IMR-90 (cell line): ENCODE measurements around the gene GRAMD1B. TPM values are rescaled to one million over a fixed set of nuclear protein-coding genes. Genes with fewer than 3 reads are reported as not detected.

Source experiments
- ATAC-seq: fragments of 200-7000 bp; cut with Tn5 transposase; 2 replicates; pipeline ENCODE4 v1.9.1; 2020; ENCODE audit warnings: low read depth, mild to moderate bottlenecking, moderate library complexity
- BruUV-seq: library from RNA; stranded (reverse); fragments of 400-500 nt; replicated peaks from 2 replicates; lab custom pipeline; 2021; lab: Mats Ljungman, UMichigan
- CTCF ChIA-PET: fragments of 300-600 bp; formaldehyde crosslinking; extraction: SDS; loops from one replicate; lab custom pipeline; 2021; ENCODE audit warnings: antibody characterized with exemption; lab: Yijun Ruan, JAX
- POLR2A ChIA-PET: fragments of 300-600 bp; sonication (Branson Sonifier 250); formaldehyde crosslinking; loops from one replicate; lab custom pipeline; 2022; ENCODE audit warnings: antibody characterized with exemption; ENCODE audit not compliant: unreplicated experiment; lab: Charles Lee
- DNase-seq: peaks from one replicate; pipeline ENCODE4 v3.0.0; 2013
- H2AFZ ChIP-seq: replicated peaks from 2 replicates; pipeline ENCODE3; 2013; ENCODE audit warnings: low read length, mild to moderate bottlenecking; ENCODE audit not compliant: poor library complexity
- H2AK5ac ChIP-seq: 2 replicates; pipeline ENCODE4 v1.6.1; 2013; ENCODE audit warnings: low read depth, low read length, inconsistent platforms
- H2AK9ac ChIP-seq: replicated peaks from 2 replicates; pipeline ENCODE3; 2013; ENCODE audit warnings: mild to moderate bottlenecking, low read depth, low read length, moderate library complexity; ENCODE audit not compliant: poor library complexity
- H2BK120ac ChIP-seq: 2 replicates; pipeline ENCODE4 v1.6.1; 2013; ENCODE audit warnings: low read depth, low read length, inconsistent platforms
- H2BK15ac ChIP-seq: 3 replicates; pipeline ENCODE4 v1.6.1; 2013; ENCODE audit warnings: low read depth, low read length, inconsistent platforms
- H2BK20ac ChIP-seq: 2 replicates; pipeline ENCODE4 v1.6.1; 2013; ENCODE audit warnings: low read depth, mild to moderate bottlenecking, inconsistent platforms, low read length, moderate library complexity
- H2BK5ac ChIP-seq: 2 replicates; pipeline ENCODE4 v1.6.1; 2013; ENCODE audit warnings: mild to moderate bottlenecking, low read depth, low read length, inconsistent platforms; ENCODE audit not compliant: poor library complexity, severe bottlenecking
- H3K14ac ChIP-seq: replicated peaks from 2 replicates; pipeline ENCODE4 v1.6.1; 2013; ENCODE audit warnings: low read depth, low read length, inconsistent platforms
- H3K18ac ChIP-seq: 2 replicates; pipeline ENCODE4 v1.6.1; 2013; ENCODE audit warnings: low read depth, low read length, control low read depth
- H3K23ac ChIP-seq: 2 replicates; pipeline ENCODE4 v1.6.1; 2013; ENCODE audit warnings: low read depth, low read length, inconsistent platforms
- H3K27ac ChIP-seq: 2 replicates; pipeline ENCODE4 v1.5.1; 2013; ENCODE audit warnings: mild to moderate bottlenecking, control low read depth, low read length; ENCODE audit not compliant: insufficient read depth
- H3K27me3 ChIP-seq: 2 replicates; pipeline ENCODE4 v1.6.1; 2013; ENCODE audit warnings: low read length; ENCODE audit not compliant: control insufficient read depth, insufficient read depth
- H3K36me3 ChIP-seq: 2 replicates; pipeline ENCODE4 v1.6.1; 2013; ENCODE audit warnings: low read length, mixed read lengths; ENCODE audit not compliant: control insufficient read depth, insufficient read depth
- H3K4ac ChIP-seq: 2 replicates; pipeline ENCODE4 v1.6.1; 2013; ENCODE audit warnings: low read depth, low read length, inconsistent platforms
- H3K4me1 ChIP-seq: 2 replicates; pipeline ENCODE4 v1.6.1; 2013; ENCODE audit warnings: low read length, mixed read lengths; ENCODE audit not compliant: control insufficient read depth, insufficient read depth
- H3K4me2 ChIP-seq: 2 replicates; pipeline ENCODE4 v1.6.1; 2013; ENCODE audit warnings: low read depth, mild to moderate bottlenecking, control low read depth, low read length, moderate library complexity
- H3K4me3 ChIP-seq: 2 replicates; pipeline ENCODE4 v1.5.1; 2013; ENCODE audit warnings: low read depth, mild to moderate bottlenecking, control low read depth, low read length, moderate library complexity; ENCODE audit not compliant: insufficient read depth
- H3K56ac ChIP-seq: 2 replicates; pipeline ENCODE4 v1.6.1; 2013; ENCODE audit warnings: low read length, inconsistent platforms; ENCODE audit not compliant: insufficient read depth; ENCODE audit errors: extremely low read depth
- H3K79me1 ChIP-seq, 2 experiments: 2 replicates each; pipeline ENCODE4 v1.6.1; 2013; ENCODE audit warnings: low read length in 2 of 2, inconsistent platforms in 1 of 2, low read depth in 1 of 2
- H3K9ac ChIP-seq: 2 replicates; pipeline ENCODE4 v1.6.1; 2013; ENCODE audit warnings: low read depth, low read length, control low read depth
- H3K9me1 ChIP-seq: 2 replicates; pipeline ENCODE4 v1.6.1; 2013; ENCODE audit warnings: low read length, inconsistent platforms; ENCODE audit not compliant: insufficient read depth
- H3K9me3 ChIP-seq: 2 replicates; pipeline ENCODE4 v1.6.1; 2013; ENCODE audit warnings: low read length; ENCODE audit not compliant: control insufficient read depth, insufficient read depth
- H4K20me1 ChIP-seq: 2 replicates; pipeline ENCODE4 v1.6.1; 2013; ENCODE audit warnings: low read length, inconsistent platforms; ENCODE audit not compliant: insufficient read depth
- H4K5ac ChIP-seq: 2 replicates; pipeline ENCODE4 v1.6.1; 2013; ENCODE audit warnings: mild to moderate bottlenecking, low read depth, low read length, control low read depth
- H4K8ac ChIP-seq, 2 experiments: 2 replicates each; pipeline ENCODE4 v1.6.1; 2013; ENCODE audit warnings: low read depth in 2 of 2, low read length in 2 of 2, control low read depth in 1 of 2, inconsistent platforms in 1 of 2
- H4K91ac ChIP-seq: 2 replicates; pipeline ENCODE4 v1.6.1; 2013; ENCODE audit warnings: low read depth, low read length, inconsistent platforms; ENCODE audit not compliant: insufficient read depth
- BHLHE40 ChIP-seq: fragments of 150-350 bp; IDR thresholded peaks from 2 replicates; pipeline ENCODE4 v1.6.1; 2016; ENCODE audit warnings: mild to moderate bottlenecking, low read depth, low read length
- CEBPB ChIP-seq: IDR thresholded peaks from 2 replicates; pipeline ENCODE4 v1.6.1; 2012; ENCODE audit warnings: low read depth, low read length, improper control_type of control experiment
- CHD1 ChIP-seq: IDR thresholded peaks from 2 replicates; pipeline ENCODE4 v1.6.1; 2012; ENCODE audit warnings: low read depth, low read length, improper control_type of control experiment
- ELK1 ChIP-seq: fragments of 150-350 bp; IDR thresholded peaks from 2 replicates; pipeline ENCODE4 v1.6.1; 2016; ENCODE audit warnings: low read depth, mild to moderate bottlenecking, low read length, moderate library complexity, borderline replicate concordance
- FOS ChIP-seq: fragments of 150-350 bp; IDR thresholded peaks from 2 replicates; pipeline ENCODE4 v1.6.1; 2016; ENCODE audit warnings: low read depth, low read length
- MAFK ChIP-seq: IDR thresholded peaks from 2 replicates; pipeline ENCODE4 v1.6.1; 2012; ENCODE audit warnings: low read depth, low read length, improper control_type of control experiment
- MAZ ChIP-seq: IDR thresholded peaks from 2 replicates; pipeline ENCODE4 v1.6.1; 2012; ENCODE audit warnings: low read depth, mild to moderate bottlenecking, low read length, improper control_type of control experiment, moderate library complexity, borderline replicate concordance
- MXI1 ChIP-seq: IDR thresholded peaks from 2 replicates; pipeline ENCODE4 v1.6.1; 2012; ENCODE audit warnings: low read depth, mild to moderate bottlenecking, low read length, moderate library complexity, borderline replicate concordance
- NFE2L2 ChIP-seq: fragments of 150-350 bp; IDR thresholded peaks from 2 replicates; pipeline ENCODE4 v1.6.1; 2016; ENCODE audit warnings: low read depth, mild to moderate bottlenecking, low read length
- POLR2A ChIP-seq: IDR thresholded peaks from 2 replicates; pipeline ENCODE4 v1.6.1; 2012; ENCODE audit warnings: mild to moderate bottlenecking, low read depth, low read length
- RCOR1 ChIP-seq: IDR thresholded peaks from 2 replicates; pipeline ENCODE4 v1.6.1; 2012; ENCODE audit warnings: mild to moderate bottlenecking, low read length, improper control_type of control experiment; ENCODE audit not compliant: insufficient replicate concordance
- WGBS, 2 experiments: methylation state at CpG; one replicate each; pipeline versions ENCODE4 v1.1.5 to v1.1.7; 2013; ENCODE audit warnings: missing lambda C conversion rate in 2 of 2; ENCODE audit not compliant: insufficient read length in 1 of 2; ENCODE audit errors: extremely low coverage in 2 of 2; 5-methylcytosine and 5-hydroxymethylcytosine counted together
- dilution Hi-C: fragments of 300-500 bp; cut with HindIII; formaldehyde crosslinking; loops from one replicate; pipeline ENCODE4 v1.14.3; 2018; ENCODE audit warnings: low sequenced_read_pairs; ENCODE audit not compliant: unreplicated experiment
- in situ Hi-C: fragments of 300-500 bp; cut with MboI; formaldehyde crosslinking; loops from 3 replicates; pipeline ENCODE4 v1.14.3; 2019; ENCODE audit warnings: low sequenced_read_pairs, inconsistent platforms, mixed read lengths
- intact Hi-C: fragments of 100-400 bp; cut with micrococcal nuclease; formaldehyde crosslinking; loops from 2 replicates; pipeline ENCODE4 v1.10.0; 2022
- polyA plus RNA-seq, 3 experiments: library from polyadenylated mRNA; depleted of rRNA; stranded (reverse); fragments of >200 nt; gene quantifications; 2 replicates each; pipeline ENCODE4 v1.2.3, GENCODE V29; 2012; ENCODE audit warnings: low replicate concordance in 1 of 3
- total RNA-seq: library from RNA; depleted of rRNA; stranded (reverse); fragments of >200 nt; gene quantifications from 2 replicates; pipeline ENCODE4 v1.2.3, GENCODE V29; 2012
- TF ChIP-seq, protein P1 (sequence below): fragments of 150-350 bp; IDR thresholded peaks from 2 replicates; pipeline ENCODE4 v1.6.1; 2017; ENCODE audit warnings: mild to moderate bottlenecking, antibody characterized with exemption, low read length, low read depth

GRAMD1B gene
- total and polyA plus RNA-seq, 2 of the 4 experiments (the other 2 are of a cell fraction), result 7.1 to 7.2 TPM

DNA sequence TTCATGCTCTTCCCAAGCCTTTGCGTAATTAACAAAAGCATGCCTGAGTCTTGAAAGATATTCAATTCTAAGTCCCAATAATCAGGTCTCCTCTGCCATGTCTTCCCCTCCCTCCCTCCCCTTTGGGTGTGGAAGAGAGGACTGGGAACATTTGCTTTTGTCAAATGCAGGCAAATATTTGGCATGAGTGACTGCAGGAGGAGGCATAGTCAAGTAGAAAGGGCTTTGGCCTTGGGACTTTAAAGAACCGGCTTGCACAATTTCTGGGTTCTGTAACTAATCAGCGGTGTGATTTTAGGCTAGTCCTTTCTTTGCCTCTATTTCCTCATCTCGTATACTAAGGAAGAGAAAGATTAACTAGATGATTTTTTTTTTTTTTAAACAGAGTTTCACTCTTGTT lies 164.9 kb downstream of the GRAMD1B start:
- no peak overlapping the region for H3K4me2 ChIP-seq
- H2BK15ac ChIP-seq, result no peak overlapping the region
- H3K9me3 ChIP-seq, result no peaks in the 10 kb centered on the region
- H2AK9ac ChIP-seq, result no peak overlapping the region
- dilution Hi-C loops (no loop called here), in situ Hi-C loops (no loop called here), intact Hi-C loops (no loop called here)
- H3K9me1 ChIP-seq, result peaks cover 3% of the 10 kb centered on the region; the same call in 1 of the 2 replicates
- H3K4ac ChIP-seq, result no peak overlapping the region
- H4K91ac ChIP-seq, result no peak overlapping the region
- POLR2A ChIA-PET, result no interaction called here
- no peaks in the 10 kb centered on the region; the same call in 1 of the 2 replicates for H3K36me3 ChIP-seq
- CTCF ChIA-PET, result no interaction called here
- H3K9ac ChIP-seq, result no peak overlapping the region
- H2BK120ac ChIP-seq, result no peak overlapping the region
- H3K18ac ChIP-seq, result no peak overlapping the region
- no peak overlapping the region for H2BK20ac ChIP-seq
- no peak overlapping the region for H2AK5ac ChIP-seq
- no peak overlapping the region for H3K56ac ChIP-seq
- ATAC-seq (no peak), DNase-seq (no peak)
- H2AFZ ChIP-seq, result no peak overlapping the region
- H4K20me1 ChIP-seq, result no peaks in the 10 kb centered on the region
- TF ChIP-seq POLR2A (no peak), MAZ (no peak), RCOR1 (no peak), ELK1 (no peak), MAFK (no peak), MXI1 (no peak), CEBPB (no peak), FOS (no peak), BHLHE40 (no peak), CHD1 (no peak), NFE2L2 (no peak)
- TF ChIP-seq, protein P1, sequence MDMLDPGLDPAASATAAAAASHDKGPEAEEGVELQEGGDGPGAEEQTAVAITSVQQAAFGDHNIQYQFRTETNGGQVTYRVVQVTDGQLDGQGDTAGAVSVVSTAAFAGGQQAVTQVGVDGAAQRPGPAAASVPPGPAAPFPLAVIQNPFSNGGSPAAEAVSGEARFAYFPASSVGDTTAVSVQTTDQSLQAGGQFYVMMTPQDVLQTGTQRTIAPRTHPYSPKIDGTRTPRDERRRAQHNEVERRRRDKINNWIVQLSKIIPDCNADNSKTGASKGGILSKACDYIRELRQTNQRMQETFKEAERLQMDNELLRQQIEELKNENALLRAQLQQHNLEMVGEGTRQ, result no peak
- H3K14ac ChIP-seq, result no peak overlapping the region
- H3K4me3 ChIP-seq, result no peak overlapping the region
- no peak overlapping the region for H4K8ac ChIP-seq
- H3K27me3 ChIP-seq, result no peaks in the 10 kb centered on the region
- H3K23ac ChIP-seq, result no peak overlapping the region
- no peak overlapping the region for H4K5ac ChIP-seq
- WGBS, 2 experiments, result no CpG with 5 or more reads among the region's 4 CpGs
- no peak overlapping the region for H2BK5ac ChIP-seq
- H3K4me1 ChIP-seq, result peaks cover 6% of the 10 kb centered on the region
- H3K79me1 ChIP-seq, result no peaks in the 10 kb centered on the region
- H3K27ac ChIP-seq, result no peak overlapping the region
- BruUV-seq, result no TSS peak
